Forelimb muscle (tissue), 1 donor: ENCODE data around the gene P2RY12. TPM values are rescaled to one million over a fixed set of nuclear protein-coding genes. Genes with fewer than 3 reads are reported as not detected.

ENCODE experiments used
- DNase-seq: peaks from one replicate; pipeline ENCODE4 v3.0.0-alpha.2; 2013; ENCODE audit warnings: low read depth
- polyA plus RNA-seq: library from polyadenylated mRNA; unstranded; fragments of 120-200 nt; gene quantifications from one replicate; pipeline ENCODE4 v1.2.1, GENCODE V29; 2013; ENCODE audit not compliant: insufficient read length

P2RY12 gene
- polyA plus RNA-seq, 1 donor: 0.92 TPM

GRCh38 chr3:151307131-151307530, 77.4 kb downstream of the P2RY12 start:
- no peak for DNase-seq

GRCh38 chr3:151306168-151306810, 78.3 kb downstream of the P2RY12 start:
- DNase-seq: no peak

GRCh38 chr3:151305775-151306151, 78.8 kb downstream of the P2RY12 start:
- DNase-seq: no peak

- no peak for DNase-seq
Measured at GRCh38 chr3:151305060-151305774, 79.3 kb downstream of the P2RY12 start.

- DNase-seq: no peak
Measured at GRCh38 chr3:151303751-151304150, 80.8 kb downstream of the P2RY12 start.

GRCh38 chr3:151301787-151302186, 82.8 kb downstream of the P2RY12 start:
- no peak for DNase-seq

- DNase-seq: no peak
Measured at GRCh38 chr3:151300539-151300938, 84.0 kb downstream of the P2RY12 start.

GRCh38 chr3:151299006-151299405, 85.5 kb downstream of the P2RY12 start:
- no peak for DNase-seq

- no peak for DNase-seq
Measured at GRCh38 chr3:151297429-151297828, 87.1 kb downstream of the P2RY12 start.

GRCh38 chr3:151296226-151296625, 88.3 kb downstream of the P2RY12 start:
- no peak for DNase-seq

GRCh38 chr3:151293127-151293526, 91.4 kb downstream of the P2RY12 start:
- DNase-seq: no peak

GRCh38 chr3:151290673-151291072, 93.9 kb downstream of the P2RY12 start:
- DNase-seq: no peak

GRCh38 chr3:151289445-151289844, 95.1 kb downstream of the P2RY12 start:
- no peak for DNase-seq

Other genes with a start within 250 kb of the P2RY12 start
- not detected for gene GPR171, start 181.5 kb downstream of the P2RY12 start, polyA plus RNA-seq
- 1.4 TPM for gene P2RY14, start 106.2 kb downstream of the P2RY12 start, polyA plus RNA-seq
- gene GPR87, start 67.9 kb downstream of the P2RY12 start, polyA plus RNA-seq: not detected
- 1.1 TPM for gene P2RY13, start 55.2 kb downstream of the P2RY12 start, polyA plus RNA-seq
- gene IGSF10, start 76.3 kb upstream of the P2RY12 start, polyA plus RNA-seq: 5.5 TPM